ENCODE data around the gene SNED1. TPM values are rescaled to one million over a fixed set of nuclear protein-coding genes. Genes with fewer than 3 reads are reported as not detected.

The SNED1 gene
- total RNA-seq, 1 experiment from 2014 or later: 0.76 TPM

GRCh38 chr2:241014764-241015163 lies 16.3 kb downstream of the SNED1 start:
- H3K27me3 Mint-ChIP-seq (ENCODE audit: unreplicated experiment): peaks cover 7% of the 10 kb centered on the region
- H3K9me3 Mint-ChIP-seq (ENCODE audit: low read depth, unreplicated experiment): no peaks in the 10 kb centered on the region
- no peaks in the 10 kb centered on the region for H3K4me1 Mint-ChIP-seq (ENCODE audit: low read depth, unreplicated experiment)
- H3K36me3 Mint-ChIP-seq (ENCODE audit: insufficient read depth, unreplicated experiment): peaks cover 6% of the 10 kb centered on the region
- CTCF ChIA-PET: no interaction called here
- H3K4me3 Mint-ChIP-seq (ENCODE audit: low read depth, unreplicated experiment): no peak overlapping the region
- TF ChIP-seq CTCF (IDR thresholded peaks at IDR 0.05; ENCODE audit: unreplicated experiment): no peak
- intact Hi-C loops (cut with micrococcal nuclease; ENCODE audit: unreplicated experiment): no loop called here
- BruUV-seq (replicated peaks): no TSS peak
- DNase-seq: no peak
- H3K27ac Mint-ChIP-seq (ENCODE audit: unreplicated experiment): no peak overlapping the region

DNA sequence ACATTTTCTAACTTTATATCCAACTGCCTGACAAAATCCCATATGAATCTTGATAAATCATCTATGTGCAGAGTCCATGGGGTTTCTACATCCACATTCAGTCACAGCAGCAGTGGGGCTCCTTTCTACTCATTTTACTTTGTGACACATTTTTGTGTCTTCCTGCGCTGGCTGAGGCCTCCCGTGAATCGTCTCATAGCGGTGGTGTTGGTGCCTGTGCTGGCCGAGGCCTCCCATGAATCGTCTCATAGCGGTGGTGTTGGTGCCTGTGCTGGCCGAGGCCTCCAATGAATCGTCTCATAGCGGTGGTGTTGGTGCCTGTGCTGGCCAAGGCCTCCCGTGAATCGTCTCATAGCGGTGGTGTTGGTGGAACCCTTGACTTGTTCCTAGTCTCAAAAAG lies 17.0 kb downstream of the SNED1 start:
- intact Hi-C loops (cut with micrococcal nuclease; ENCODE audit: unreplicated experiment): no loop called here
- no peak overlapping the region for H3K4me3 Mint-ChIP-seq (ENCODE audit: low read depth, unreplicated experiment)
- no peak for DNase-seq
- no peak overlapping the region for H3K27ac Mint-ChIP-seq (ENCODE audit: unreplicated experiment)
- H3K36me3 Mint-ChIP-seq (ENCODE audit: insufficient read depth, unreplicated experiment): peaks cover under 1% of the 10 kb centered on the region
- no peaks in the 10 kb centered on the region for H3K9me3 Mint-ChIP-seq (ENCODE audit: low read depth, unreplicated experiment)
- no TSS peak for BruUV-seq (replicated peaks)
- CTCF ChIA-PET: no interaction called here
- H3K4me1 Mint-ChIP-seq (ENCODE audit: low read depth, unreplicated experiment): no peaks in the 10 kb centered on the region
- no peaks in the 10 kb centered on the region for H3K27me3 Mint-ChIP-seq (ENCODE audit: unreplicated experiment)
- TF ChIP-seq CTCF (IDR thresholded peaks at IDR 0.05; ENCODE audit: unreplicated experiment): no peak

DNA sequence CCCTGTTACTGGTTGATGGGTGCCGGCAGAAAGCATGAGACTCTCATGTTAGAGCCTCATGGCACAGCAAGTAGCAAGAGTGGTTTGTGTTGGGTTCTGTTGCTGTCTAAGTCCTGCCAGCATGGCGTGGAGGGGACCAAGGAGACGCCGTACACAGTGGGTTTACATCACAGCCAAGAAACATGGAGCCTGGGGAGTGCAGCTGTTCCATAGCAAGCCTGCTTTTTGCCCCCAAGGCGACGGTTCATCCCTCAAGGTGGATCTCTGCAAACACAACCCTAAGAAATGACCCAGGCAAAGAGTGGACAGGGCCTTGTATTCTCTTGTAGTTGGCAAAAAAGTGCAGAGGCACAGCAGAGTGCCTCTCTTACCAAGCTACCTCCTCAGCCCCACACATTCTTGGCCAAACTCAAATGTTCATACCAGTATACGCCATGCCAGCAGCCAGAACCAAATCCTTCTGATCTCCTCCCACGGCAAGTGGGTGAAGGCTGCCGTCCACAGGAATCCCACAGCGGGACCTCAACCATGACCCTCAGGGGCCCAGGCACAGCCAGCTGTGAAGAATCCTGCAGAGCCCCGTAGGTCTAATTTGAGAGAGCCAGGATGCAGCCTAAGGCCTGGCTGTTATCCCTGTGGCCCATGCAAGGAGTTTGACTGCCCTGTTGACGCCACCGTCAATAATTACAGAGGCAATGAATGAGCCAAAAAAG lies 19.0 kb downstream of the SNED1 start:
- Mint-ChIP-seq H3K4me1 (ENCODE audit: low read depth, unreplicated experiment) (no peaks in the 10 kb centered on the region), H3K4me3 (ENCODE audit: low read depth, unreplicated experiment) (no peak overlapping the region), H3K36me3 (ENCODE audit: insufficient read depth, unreplicated experiment) (no peaks in the 10 kb centered on the region), H3K27me3 (ENCODE audit: unreplicated experiment) (peaks cover 17% of the 10 kb centered on the region), H3K27ac (ENCODE audit: unreplicated experiment) (no peak overlapping the region), H3K9me3 (ENCODE audit: low read depth, unreplicated experiment) (peaks cover 6% of the 10 kb centered on the region)
- no peak for DNase-seq
- BruUV-seq (replicated peaks): no TSS peak
- no peak for TF ChIP-seq CTCF (IDR thresholded peaks at IDR 0.05; ENCODE audit: unreplicated experiment)
- intact Hi-C loops (cut with micrococcal nuclease; ENCODE audit: unreplicated experiment): no loop called here
- CTCF ChIA-PET: no interaction called here

DNA sequence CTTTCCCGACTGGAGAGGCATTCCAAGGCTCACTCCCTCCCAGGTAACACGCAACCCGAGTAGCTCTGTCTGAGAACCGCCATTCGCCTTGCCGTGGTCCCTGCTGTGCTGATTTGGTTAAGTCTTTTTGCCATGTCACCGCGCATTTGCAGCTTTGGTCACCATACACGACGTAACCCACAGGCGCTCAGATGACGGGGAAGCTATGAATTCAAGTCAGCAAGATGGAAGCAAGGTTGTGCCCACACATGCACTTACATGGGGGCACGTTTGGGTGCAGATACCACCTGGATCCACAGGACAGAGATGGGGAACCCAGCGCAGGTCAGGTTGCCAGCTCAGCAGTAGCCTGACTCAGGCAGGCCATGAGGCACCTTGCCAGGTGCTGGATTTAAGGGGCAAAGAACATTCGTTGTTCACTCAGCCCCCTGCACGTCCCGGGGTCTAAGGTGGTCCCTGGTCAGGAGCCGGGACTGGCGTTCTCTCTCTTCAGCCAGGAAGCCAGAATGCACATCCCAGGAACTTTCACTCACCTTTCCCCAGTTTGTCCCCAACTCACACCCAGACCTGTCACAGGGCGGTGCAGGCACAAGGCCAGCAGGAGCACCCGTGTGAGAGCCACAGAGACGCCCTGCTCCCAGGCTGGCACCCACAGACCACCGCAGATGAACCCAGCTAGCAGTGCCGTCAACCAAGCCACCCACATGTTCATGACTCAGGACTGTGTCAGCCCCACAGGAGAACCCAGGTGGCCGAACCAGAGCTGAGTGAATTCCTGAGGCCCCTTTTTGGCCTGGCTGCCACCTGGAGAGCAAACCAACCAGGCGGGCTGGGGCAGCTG lies 19.9 kb downstream of the SNED1 start:
- no peak for DNase-seq
- H3K4me1 Mint-ChIP-seq (ENCODE audit: low read depth, unreplicated experiment): no peaks in the 10 kb centered on the region
- CTCF ChIA-PET: interaction anchor here (0.5 kb wide), 1 partner anchor 60 kb away, joined by 3 read pairs; no protein-coding TSS in a partner anchor
- no peak overlapping the region for H3K4me3 Mint-ChIP-seq (ENCODE audit: low read depth, unreplicated experiment)
- H3K27me3 Mint-ChIP-seq (ENCODE audit: unreplicated experiment): peaks cover 24% of the 10 kb centered on the region
- no TSS peak for BruUV-seq (replicated peaks)
- TF ChIP-seq CTCF (IDR thresholded peaks at IDR 0.05; ENCODE audit: unreplicated experiment): no peak
- intact Hi-C loops (cut with micrococcal nuclease; ENCODE audit: unreplicated experiment): no loop called here
- H3K9me3 Mint-ChIP-seq (ENCODE audit: low read depth, unreplicated experiment): peaks cover 9% of the 10 kb centered on the region
- no peak overlapping the region for H3K27ac Mint-ChIP-seq (ENCODE audit: unreplicated experiment)
- no peaks in the 10 kb centered on the region for H3K36me3 Mint-ChIP-seq (ENCODE audit: insufficient read depth, unreplicated experiment)

Measured in Calu3 (cell line).